ENCODE results near the gene CDH2. TPM values are rescaled to one million over a fixed set of nuclear protein-coding genes. Genes with fewer than 3 reads are reported as not detected.

The CDH2 gene
- total RNA-seq, 1 experiment from 2014 or later, result 36.2 TPM

DNA sequence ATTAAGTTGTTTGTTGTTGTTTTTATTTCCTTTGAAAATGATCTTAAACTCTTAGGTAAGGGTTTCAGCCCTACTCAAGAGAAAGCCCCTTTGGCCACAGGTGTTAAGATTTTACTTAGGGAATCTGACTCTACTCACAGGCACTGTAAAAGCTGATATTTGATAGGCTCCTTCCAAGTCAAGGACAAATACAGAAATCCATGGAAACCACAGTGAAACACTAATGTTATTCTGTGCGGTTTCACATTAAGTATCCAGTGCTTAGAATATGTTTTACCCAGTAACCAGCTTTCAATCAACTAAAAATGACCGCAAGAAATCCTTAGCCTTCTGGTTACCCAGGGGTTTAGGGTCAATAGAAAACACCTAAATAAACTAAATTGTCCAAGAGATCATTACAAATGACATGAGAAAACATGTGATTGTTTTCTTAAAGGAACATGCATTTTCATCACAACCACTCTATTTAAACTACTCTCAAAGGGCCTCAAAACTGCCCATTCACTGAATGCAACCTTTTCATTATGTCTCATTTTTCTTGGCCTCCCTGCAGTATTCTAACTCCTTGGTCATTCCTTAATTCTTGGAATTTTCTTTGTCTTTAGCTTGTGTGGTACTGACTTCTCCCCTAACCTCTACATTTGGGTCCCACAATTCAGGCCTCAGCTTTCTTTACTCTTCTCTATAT lies 56.0 kb downstream of the CDH2 start:
- Histone ChIP-seq H2AFZ (ENCODE audit: low read length) (no peak overlapping the region), H3K23ac (ENCODE audit: insufficient read length, low read depth, low read length) (no peak overlapping the region), H2BK15ac (ENCODE audit: low read depth, low read length) (no peak overlapping the region), H2BK12ac (ENCODE audit: insufficient read length, low read depth, low read length) (no peak overlapping the region), H3K27ac (ENCODE audit: insufficient read length, low read depth, low read length) (no peak overlapping the region), H3K79me2 (ENCODE audit: insufficient read depth, low read length) (peaks cover 2% of the 10 kb centered on the region; the same call in 1 of the 2 replicates), H3K56ac (ENCODE audit: insufficient read length, low read depth, low read length) (no peak overlapping the region), H3K9ac (ENCODE audit: extremely low read depth, insufficient read length, low read length) (no peak overlapping the region), H2AK5ac (ENCODE audit: insufficient read length, low read length) (no peak overlapping the region), H3K4me2 (ENCODE audit: insufficient read depth, insufficient read length, low read length) (no peak overlapping the region), H3K18ac (ENCODE audit: insufficient read length, low read depth, low read length) (no peak overlapping the region), H2BK120ac (ENCODE audit: low read depth, low read length, poor library complexity, severe bottlenecking) (no peak overlapping the region), H2BK5ac (ENCODE audit: insufficient read length, low read length) (no peak overlapping the region), H3T11ph (ENCODE audit: low read length) (no peak overlapping the region), H4K20me1 (ENCODE audit: control insufficient read depth, insufficient read depth, insufficient read length) (no peaks in the 10 kb centered on the region), H3K14ac (ENCODE audit: insufficient read depth, low read length) (no peak overlapping the region), H3K23me2 (ENCODE audit: insufficient read length, low read depth, low read length, poor library complexity, severe bottlenecking) (no peaks in the 10 kb centered on the region), H4K8ac (replicated peaks; ENCODE audit: insufficient read length, low read depth, low read length) (no peak overlapping the region), H4K5ac (ENCODE audit: insufficient read length, low read depth, low read length) (no peak overlapping the region), H3K79me1 (ENCODE audit: insufficient read depth, low read depth, low read length, poor library complexity, severe bottlenecking) (no peaks in the 10 kb centered on the region), H3K4me1 (ENCODE audit: insufficient read depth, low read length) (no peaks in the 10 kb centered on the region), H2BK20ac (ENCODE audit: low read depth, low read length, poor library complexity, severe bottlenecking) (no peak overlapping the region), H3K4ac (ENCODE audit: low read depth, low read length) (no peak overlapping the region), H4K91ac (ENCODE audit: insufficient read length, low read depth, low read length) (no peak overlapping the region), H3K27me3 (ENCODE audit: insufficient read depth, low read length) (no peaks in the 10 kb centered on the region), H3K9me3 (ENCODE audit: control insufficient read depth, low read depth, low read length) (no peaks in the 10 kb centered on the region)
- DNase-seq, result no peak
- no peak overlapping the region for H3K4me3 Mint-ChIP-seq
- H3K4me1 Mint-ChIP-seq, result peaks cover 6 to 7% of the 10 kb centered on the region in 2 experiments
- H3K36me3 Mint-ChIP-seq (ENCODE audit: insufficient read depth in 1 of 3, low read depth in 3 of 3), result no peaks in the 10 kb centered on the region
- no CpG with 5 or more reads among the region's 2 CpGs for WGBS (ENCODE audit: extremely low coverage, insufficient read length, low lambda C conversion rate)
- H3K9me3 Mint-ChIP-seq, result no peaks in the 10 kb centered on the region
- H3K27me3 Mint-ChIP-seq (ENCODE audit: low read depth), result no peaks in the 10 kb centered on the region
- TF ChIP-seq, protein P1, sequence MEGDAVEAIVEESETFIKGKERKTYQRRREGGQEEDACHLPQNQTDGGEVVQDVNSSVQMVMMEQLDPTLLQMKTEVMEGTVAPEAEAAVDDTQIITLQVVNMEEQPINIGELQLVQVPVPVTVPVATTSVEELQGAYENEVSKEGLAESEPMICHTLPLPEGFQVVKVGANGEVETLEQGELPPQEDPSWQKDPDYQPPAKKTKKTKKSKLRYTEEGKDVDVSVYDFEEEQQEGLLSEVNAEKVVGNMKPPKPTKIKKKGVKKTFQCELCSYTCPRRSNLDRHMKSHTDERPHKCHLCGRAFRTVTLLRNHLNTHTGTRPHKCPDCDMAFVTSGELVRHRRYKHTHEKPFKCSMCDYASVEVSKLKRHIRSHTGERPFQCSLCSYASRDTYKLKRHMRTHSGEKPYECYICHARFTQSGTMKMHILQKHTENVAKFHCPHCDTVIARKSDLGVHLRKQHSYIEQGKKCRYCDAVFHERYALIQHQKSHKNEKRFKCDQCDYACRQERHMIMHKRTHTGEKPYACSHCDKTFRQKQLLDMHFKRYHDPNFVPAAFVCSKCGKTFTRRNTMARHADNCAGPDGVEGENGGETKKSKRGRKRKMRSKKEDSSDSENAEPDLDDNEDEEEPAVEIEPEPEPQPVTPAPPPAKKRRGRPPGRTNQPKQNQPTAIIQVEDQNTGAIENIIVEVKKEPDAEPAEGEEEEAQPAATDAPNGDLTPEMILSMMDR (conservative IDR thresholded peaks at IDR 0.05), result no peak
- peak overlapping the region in 1 of 3 experiments; percentile 3; a peak in 1 of 7 replicates for H3K27ac Mint-ChIP-seq
